Fibroblast of mammary gland (primary cell): Measurements from ENCODE around the gene RASGRP3.

Experiments
- DNase-seq: peaks from one replicate; pipeline ENCODE4 v3.0.0-alpha.2; 2010; ENCODE audit warnings: low read depth
- H3K4me3 ChIP-seq: 2 replicates; pipeline ENCODE4 v1.5.1; 2011; ENCODE audit warnings: low read depth, mild to moderate bottlenecking, low read length, moderate library complexity; ENCODE audit not compliant: control insufficient read depth
- TF ChIP-seq, protein P1 (sequence below): conservative IDR thresholded peaks from 2 replicates; pipeline ENCODE4 v1.5.1; 2011; ENCODE audit warnings: low read depth, low read length, inconsistent platforms; ENCODE audit not compliant: control insufficient read depth, insufficient read depth

The RASGRP3 gene

DNA sequence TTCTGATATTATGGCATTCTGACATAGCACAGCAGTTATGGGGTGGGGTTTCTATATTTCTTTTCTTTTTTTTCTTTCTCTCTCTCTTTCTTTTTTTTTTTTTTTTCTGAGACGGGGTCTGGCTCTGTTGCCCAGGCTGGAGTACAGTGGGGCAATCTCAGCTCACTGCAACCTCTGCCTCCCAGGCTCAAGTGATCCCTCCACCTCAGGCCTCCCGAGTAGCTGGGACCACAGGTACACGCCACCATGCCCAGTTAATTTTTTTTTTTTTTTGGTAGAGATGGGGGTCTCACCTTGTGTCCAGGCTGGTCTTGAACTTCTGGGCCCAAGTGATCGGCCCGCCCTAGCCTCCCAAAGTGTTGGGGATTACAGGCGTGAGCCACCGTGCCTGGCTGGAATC, 130.2 kb downstream of the RASGRP3 start:
- TF ChIP-seq, protein P1, sequence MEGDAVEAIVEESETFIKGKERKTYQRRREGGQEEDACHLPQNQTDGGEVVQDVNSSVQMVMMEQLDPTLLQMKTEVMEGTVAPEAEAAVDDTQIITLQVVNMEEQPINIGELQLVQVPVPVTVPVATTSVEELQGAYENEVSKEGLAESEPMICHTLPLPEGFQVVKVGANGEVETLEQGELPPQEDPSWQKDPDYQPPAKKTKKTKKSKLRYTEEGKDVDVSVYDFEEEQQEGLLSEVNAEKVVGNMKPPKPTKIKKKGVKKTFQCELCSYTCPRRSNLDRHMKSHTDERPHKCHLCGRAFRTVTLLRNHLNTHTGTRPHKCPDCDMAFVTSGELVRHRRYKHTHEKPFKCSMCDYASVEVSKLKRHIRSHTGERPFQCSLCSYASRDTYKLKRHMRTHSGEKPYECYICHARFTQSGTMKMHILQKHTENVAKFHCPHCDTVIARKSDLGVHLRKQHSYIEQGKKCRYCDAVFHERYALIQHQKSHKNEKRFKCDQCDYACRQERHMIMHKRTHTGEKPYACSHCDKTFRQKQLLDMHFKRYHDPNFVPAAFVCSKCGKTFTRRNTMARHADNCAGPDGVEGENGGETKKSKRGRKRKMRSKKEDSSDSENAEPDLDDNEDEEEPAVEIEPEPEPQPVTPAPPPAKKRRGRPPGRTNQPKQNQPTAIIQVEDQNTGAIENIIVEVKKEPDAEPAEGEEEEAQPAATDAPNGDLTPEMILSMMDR, result no peak
- no peak for DNase-seq
- H3K4me3 ChIP-seq, result no peak overlapping the region

- TF ChIP-seq, protein P1, result no peak
Measured at GRCh38 chr2:33607251-33607721, 130.8 kb downstream of the RASGRP3 start.

GRCh38 chr2:33607905-33608304, 131.5 kb downstream of the RASGRP3 start:
- TF ChIP-seq, protein P1, result no peak
- no peak overlapping the region for H3K4me3 ChIP-seq
- DNase-seq, result no peak

More at GRCh38 chr2:33607251-33607721, 130.8 kb downstream of the RASGRP3 start:
- no peak for DNase-seq
- H3K4me3 ChIP-seq, result no peak overlapping the region

- DNase-seq, result no peak
- no peak overlapping the region for H3K4me3 ChIP-seq
- TF ChIP-seq, protein P1, result no peak
Measured at GRCh38 chr2:33614190-33614589, 137.7 kb downstream of the RASGRP3 start.
